ENCODE data around the gene SMYD3.

The SMYD3 gene

GRCh38 chr1:246306415-246307037 is 200.6 kb downstream of the SMYD3 start:
- TF ChIP-seq CTCF (IDR thresholded peaks at IDR 0.05; ENCODE audit: insufficient read depth, low read length, poor library complexity, severe bottlenecking) (no peak), EZH2phosphoT487 (conservative IDR thresholded peaks at IDR 0.05; ENCODE audit: low read length) (no peak)

GRCh38 chr1:246304484-246305259 is 202.4 kb downstream of the SMYD3 start:
- H3K9ac ChIP-seq (ENCODE audit: low read length), result no peak overlapping the region
- no peak for TF ChIP-seq CTCF (IDR thresholded peaks at IDR 0.05; ENCODE audit: insufficient read depth, low read length, poor library complexity, severe bottlenecking)
- TF ChIP-seq EZH2phosphoT487 (conservative IDR thresholded peaks at IDR 0.05; ENCODE audit: low read length), result no peak

More at GRCh38 chr1:246306415-246307037, 200.6 kb downstream of the SMYD3 start:
- Histone ChIP-seq H3K79me2 (ENCODE audit: insufficient read depth, low read length) (no peaks in the 10 kb centered on the region), H3F3A (ENCODE audit: insufficient read depth) (no peaks in the 10 kb centered on the region), H3K36me3 (ENCODE audit: low read length) (no peaks in the 10 kb centered on the region), H3K27ac (ENCODE audit: low read depth, low read length) (no peak overlapping the region), H3K4me2 (ENCODE audit: low read depth, low read length, poor library complexity, severe bottlenecking) (no peak overlapping the region), H3K9ac (ENCODE audit: low read length) (no peak overlapping the region), H3K9me3 (ENCODE audit: insufficient read depth, low read length) (no peaks in the 10 kb centered on the region), H3K9me2 (replicated peaks; ENCODE audit: insufficient read depth, low read length) (no peaks in the 10 kb centered on the region), H4K20me1 (ENCODE audit: low read depth, low read length) (no peaks in the 10 kb centered on the region), H2AFZ (ENCODE audit: low read depth, low read length, severe bottlenecking) (no peak overlapping the region), H3K27me3 (ENCODE audit: low read length) (no peaks in the 10 kb centered on the region), H3K4me3 (ENCODE audit: insufficient read depth, low read length, poor library complexity, severe bottlenecking) (no peak overlapping the region)

GRCh38 chr1:246302711-246303317 is 204.3 kb downstream of the SMYD3 start:
- H3K27me3 ChIP-seq (ENCODE audit: low read length), result no peaks in the 10 kb centered on the region
- H4K20me1 ChIP-seq (ENCODE audit: low read depth, low read length), result 0 out of 2 replicates have a peak, but pooled peaks cover 4% of the 10 kb centered on the region
- no peaks in the 10 kb centered on the region for H3K9me3 ChIP-seq (ENCODE audit: insufficient read depth, low read length)
- no peaks in the 10 kb centered on the region for H3K79me2 ChIP-seq (ENCODE audit: insufficient read depth, low read length)
- no peaks in the 10 kb centered on the region for H3K36me3 ChIP-seq (ENCODE audit: low read length)
- H3K27ac ChIP-seq (ENCODE audit: low read depth, low read length), result no peak overlapping the region
- H3K4me2 ChIP-seq (ENCODE audit: low read depth, low read length, poor library complexity, severe bottlenecking), result no peak overlapping the region
- H3F3A ChIP-seq (ENCODE audit: insufficient read depth), result no peaks in the 10 kb centered on the region
- no peak for TF ChIP-seq CTCF (IDR thresholded peaks at IDR 0.05; ENCODE audit: insufficient read depth, low read length, poor library complexity, severe bottlenecking)
- no peak for TF ChIP-seq EZH2phosphoT487 (conservative IDR thresholded peaks at IDR 0.05; ENCODE audit: low read length)
- no peak overlapping the region for H3K4me3 ChIP-seq (ENCODE audit: insufficient read depth, low read length, poor library complexity, severe bottlenecking)
- no peak overlapping the region for H2AFZ ChIP-seq (ENCODE audit: low read depth, low read length, severe bottlenecking)
- no peaks in the 10 kb centered on the region for H3K9me2 ChIP-seq (replicated peaks; ENCODE audit: insufficient read depth, low read length)
- no peak overlapping the region for H3K9ac ChIP-seq (ENCODE audit: low read length)

More at GRCh38 chr1:246304484-246305259, 202.4 kb downstream of the SMYD3 start:
- Histone ChIP-seq H3K36me3 (ENCODE audit: low read length) (no peaks in the 10 kb centered on the region), H3K27ac (ENCODE audit: low read depth, low read length) (no peak overlapping the region), H3K9me2 (replicated peaks; ENCODE audit: insufficient read depth, low read length) (no peaks in the 10 kb centered on the region), H2AFZ (ENCODE audit: low read depth, low read length, severe bottlenecking) (no peak overlapping the region), H4K20me1 (ENCODE audit: low read depth, low read length) (no peaks in the 10 kb centered on the region), H3K27me3 (ENCODE audit: low read length) (no peaks in the 10 kb centered on the region), H3K79me2 (ENCODE audit: insufficient read depth, low read length) (no peaks in the 10 kb centered on the region), H3F3A (ENCODE audit: insufficient read depth) (no peaks in the 10 kb centered on the region), H3K4me3 (ENCODE audit: insufficient read depth, low read length, poor library complexity, severe bottlenecking) (no peak overlapping the region), H3K9me3 (ENCODE audit: insufficient read depth, low read length) (no peaks in the 10 kb centered on the region), H3K4me2 (ENCODE audit: low read depth, low read length, poor library complexity, severe bottlenecking) (no peak overlapping the region)
